Thyroid gland (tissue), 4 donors: ENCODE results near the gene PPIL1. TPM values are rescaled to one million over a fixed set of nuclear protein-coding genes. Genes with fewer than 3 reads are reported as not detected.

Experiments
- DNase-seq, 2 donors: peaks; one replicate each; pipeline ENCODE4 v3.0.0-alpha.2; 2019
- H3K27ac ChIP-seq, 3 donors: fragments of 200-600 bp; sonication (generic); 1 replicate in 2 of 3; 2 replicates in 1 of 3; pipeline ENCODE4 v1.5.1; 2016 to 2019; ENCODE audit warnings: mild to moderate bottlenecking in 1 of 3, moderate library complexity in 1 of 3
- H3K27me3 ChIP-seq: fragments of 200-600 bp; sonication (generic); one replicate; pipeline ENCODE4 v1.5.1; 2019
- H3K36me3 ChIP-seq, 2 donors: fragments of 200-600 bp; sonication (generic); one replicate each; pipeline ENCODE4 v1.5.1; 2016 to 2019
- H3K4me1 ChIP-seq, 2 donors: fragments of 200-600 bp; sonication (generic); one replicate each; pipeline ENCODE4 v1.5.1; 2017 to 2019
- H3K4me3 ChIP-seq, 3 donors: fragments of 200-600 bp; sonication (generic); replicated peaks in 1 of 3; 1 replicate in 2 of 3; 2 replicates in 1 of 3; pipeline ENCODE4 v1.5.1; 2016; ENCODE audit warnings: mild to moderate bottlenecking in 1 of 3
- H3K9me3 ChIP-seq: fragments of 200-600 bp; sonication (generic); one replicate; pipeline ENCODE4 v1.5.1; 2017
- CTCF ChIP-seq, 6 experiments: fragments of 200-600 bp in 3 of 6; fragments of 450-650 bp in 3 of 6; sonication (generic) in 3 of 6; IDR thresholded peaks; one replicate each; pipeline ENCODE4 v1.5.1; 2016 to 2019; ENCODE audit warnings: antibody characterized with exemption in 6 of 6, mild to moderate bottlenecking in 2 of 6, inconsistent platforms in 1 of 6, moderate library complexity in 1 of 6
- POLR2A ChIP-seq, 2 donors: fragments of 450-650 bp; IDR thresholded peaks; one replicate each; pipeline ENCODE4 v1.6.1; 2017; ENCODE audit warnings: antibody characterized with exemption in 2 of 2, mild to moderate bottlenecking in 2 of 2, moderate library complexity in 1 of 2
- WGBS, 2 donors: methylation state at CpG; one replicate each; pipeline ENCODE4 v1.1.5; 2017; 5-methylcytosine and 5-hydroxymethylcytosine counted together
- intact Hi-C: fragments of 100-400 bp; cut with DNase I; formaldehyde crosslinking; loops from one replicate; pipeline ENCODE4 v1.15.1; 2023
- total RNA-seq, 4 donors: library from RNA; depleted of rRNA; stranded (reverse); fragments of >200 nt; gene quantifications; one replicate each; pipeline ENCODE4 v1.2.3, GENCODE V29; 2016

PPIL1 gene
- total RNA-seq, 4 donors from 2014 or later, result 35.3 to 69.4 (median 44.3) TPM

- 94 to 96% methylated on average over 3 of the region's 3 CpGs for WGBS, 2 donors
- H3K36me3 ChIP-seq, result no peaks in the 10 kb centered on the region
- H3K4me3 ChIP-seq, result no peak overlapping the region
- H3K27me3 ChIP-seq, result no peaks in the 10 kb centered on the region
- H3K4me1 ChIP-seq, result peaks cover 8 to 14% of the 10 kb centered on the region in 2 donors
- H3K27ac ChIP-seq, result no peak overlapping the region
- no peak for DNase-seq
- H3K9me3 ChIP-seq, result no peaks in the 10 kb centered on the region
- no peak for TF ChIP-seq POLR2A (IDR thresholded peaks at IDR 0.05)
- no peak for TF ChIP-seq CTCF (IDR thresholded peaks at IDR 0.05)
- intact Hi-C loops, result no loop called here
Observed at GRCh38 chr6:36890112-36890663, 15.6 kb upstream of the PPIL1 start.

GRCh38 chr6:36888654-36889481 lies 14.3 kb upstream of the PPIL1 start:
- H3K4me1 ChIP-seq, result peaks cover 10 to 19% of the 10 kb centered on the region in 2 donors
- WGBS, 2 donors, result 70 to 71% methylated on average over 6 of the region's 6 CpGs
- no peak overlapping the region for H3K4me3 ChIP-seq
- H3K27ac ChIP-seq, result no peak overlapping the region
- H3K27me3 ChIP-seq, result no peaks in the 10 kb centered on the region
- DNase-seq, result no peak
- intact Hi-C loops, result loop anchor here (10.0 kb wide), 3 partner anchors 96 to 286 kb away; partner anchors contain the start of genes MTCH1 and PIM1
- H3K9me3 ChIP-seq, result no peaks in the 10 kb centered on the region
- TF ChIP-seq POLR2A (IDR thresholded peaks at IDR 0.05) (no peak), CTCF (IDR thresholded peaks at IDR 0.05) (no peak)
- H3K36me3 ChIP-seq, result no peaks in the 10 kb centered on the region

- no peaks in the 10 kb centered on the region for H3K9me3 ChIP-seq
- DNase-seq, result no peak
- TF ChIP-seq CTCF (IDR thresholded peaks at IDR 0.05) (no peak), POLR2A (IDR thresholded peaks at IDR 0.05) (no peak)
- no peak overlapping the region for H3K27ac ChIP-seq
- intact Hi-C loops, result loop anchor here (10.0 kb wide), 3 partner anchors 97 to 287 kb away; partner anchors contain the start of genes MTCH1 and PIM1
- 91 to 93% methylated on average over 7 of the region's 7 CpGs for whole genome bisulfite sequencing, 2 donors
- H3K27me3 ChIP-seq, result no peaks in the 10 kb centered on the region
- H3K36me3 ChIP-seq, result no peaks in the 10 kb centered on the region
- H3K4me3 ChIP-seq, result no peak overlapping the region
- H3K4me1 ChIP-seq, result peaks cover 10 to 19% of the 10 kb centered on the region in 2 donors
Observed at GRCh38 chr6:36888115-36888643, 13.6 kb upstream of the PPIL1 start.

GRCh38 chr6:36886950-36887618 lies 12.5 kb upstream of the PPIL1 start:
- DNase-seq, result no peak
- H3K4me3 ChIP-seq, result no peak overlapping the region
- 72 to 75% methylated on average over 10 of the region's 10 CpGs for WGBS, 2 donors
- TF ChIP-seq CTCF (IDR thresholded peaks at IDR 0.05) (no peak), POLR2A (IDR thresholded peaks at IDR 0.05) (no peak)
- peaks cover 10 to 19% of the 10 kb centered on the region in 2 donors for H3K4me1 ChIP-seq
- intact Hi-C loops, result loop anchor here (10.0 kb wide), 3 partner anchors 98 to 288 kb away; partner anchors contain the start of genes MTCH1 and PIM1
- H3K9me3 ChIP-seq, result no peaks in the 10 kb centered on the region
- no peak overlapping the region for H3K27ac ChIP-seq
- H3K27me3 ChIP-seq, result no peaks in the 10 kb centered on the region
- H3K36me3 ChIP-seq, result no peaks in the 10 kb centered on the region
